CD4-positive, alpha-beta T cell (primary cell): Measurements from ENCODE around the gene CHIA. TPM values are rescaled to one million over a fixed set of nuclear protein-coding genes. Genes with fewer than 3 reads are reported as not detected.

Source experiments
- ATAC-seq: fragments of 200-7000 bp; cut with Tn5 transposase; one replicate; pipeline ENCODE4 v1.10.0; 2022; ENCODE audit warnings: mild to moderate bottlenecking; ENCODE audit not compliant: poor library complexity
- CTCF ChIA-PET: fragments of 350-600 bp; sonication (Branson Sonifier 250); formaldehyde crosslinking; loops from one replicate; lab custom pipeline; 2021; ENCODE audit warnings: antibody characterized with exemption, inconsistent platforms; lab: Charles Lee
- POLR2A ChIA-PET: fragments of 350-600 bp; sonication (Branson Sonifier 250); formaldehyde crosslinking; loops from one replicate; lab custom pipeline; 2021; ENCODE audit warnings: antibody characterized with exemption, inconsistent platforms; lab: Charles Lee
- DNase-seq, 14 experiments: peaks; one replicate each; pipeline ENCODE4 v3.0.0-alpha.2; 2013 to 2020; ENCODE audit warnings: mixed read lengths in 2 of 14
- H3K27ac ChIP-seq, 2 donors: one replicate each; pipeline versions ENCODE4 v1.5.1 to v1.7.0; 2013; ENCODE audit warnings: low read length in 2 of 2, low read depth in 1 of 2, mild to moderate bottlenecking in 1 of 2
- H3K27me3 ChIP-seq, 2 experiments: 1 replicate in 1 of 2; 2 replicates in 1 of 2; pipeline versions ENCODE4 v1.6.1 to v1.7.0; 2013; ENCODE audit warnings: low read length in 2 of 2, control low read depth in 1 of 2, mild to moderate bottlenecking in 1 of 2, moderate library complexity in 1 of 2; ENCODE audit not compliant: insufficient read depth in 2 of 2, control insufficient read depth in 1 of 2
- H3K36me3 ChIP-seq: one replicate; pipeline ENCODE4 v1.6.1; 2013; ENCODE audit warnings: low read length, control low read depth; ENCODE audit not compliant: insufficient read depth
- H3K4me1 ChIP-seq: one replicate; pipeline ENCODE4 v1.6.1; 2013; ENCODE audit warnings: low read length, control low read depth; ENCODE audit not compliant: insufficient read depth
- H3K4me3 ChIP-seq: one replicate; pipeline ENCODE4 v1.5.1; 2013; ENCODE audit warnings: mild to moderate bottlenecking, low read length, moderate library complexity
- H3K9me3 ChIP-seq, 2 experiments: 1 replicate in 1 of 2; 2 replicates in 1 of 2; pipeline versions ENCODE4 v1.6.1 to v1.7.0; 2013; ENCODE audit warnings: low read length in 2 of 2, mild to moderate bottlenecking in 2 of 2, control low read depth in 1 of 2, moderate library complexity in 1 of 2; ENCODE audit not compliant: control insufficient read depth in 1 of 2, insufficient read depth in 1 of 2
- H3K27ac Mint-ChIP-seq: one replicate; pipeline ENCODE4 v1.8.0; 2020; ENCODE audit warnings: mixed read lengths
- H3K27me3 Mint-ChIP-seq: one replicate; pipeline ENCODE4 v1.8.0; 2021; ENCODE audit warnings: mixed read lengths
- H3K36me3 Mint-ChIP-seq: one replicate; pipeline ENCODE4 v1.8.0; 2021; ENCODE audit warnings: low read depth, mixed read lengths
- H3K4me1 Mint-ChIP-seq: one replicate; pipeline ENCODE4 v1.8.0; 2021; ENCODE audit warnings: low read depth, mixed read lengths
- H3K4me3 Mint-ChIP-seq: one replicate; pipeline ENCODE4 v1.8.0; 2020; ENCODE audit warnings: mild to moderate bottlenecking, mixed read lengths
- H3K9me3 Mint-ChIP-seq: one replicate; pipeline ENCODE4 v1.8.0; 2020; ENCODE audit warnings: mixed read lengths
- CTCF ChIP-seq: fragments of 200-600 bp; IDR thresholded peaks from one replicate; pipeline ENCODE4 v1.8.0; 2022; ENCODE audit warnings: antibody characterized with exemption, mild to moderate bottlenecking
- intact Hi-C, 2 experiments: fragments of 100-400 bp; cut with DNase I in 1 of 2; cut with micrococcal nuclease in 1 of 2; formaldehyde crosslinking; loops; one replicate each; pipeline versions ENCODE4 v1.15.1 to v1.9.0; 2023 to 2025; cut with DNase I, micrococcal nuclease
- total RNA-seq, 174 experiments: library from RNA in 2 of 174; stranded (reverse) in 2 of 174; gene quantifications; one replicate each; pipeline ENCODE4 v1.2.3 and lab custom pipeline; 2021 to 2026

CHIA gene
- total RNA-seq, 2 experiments from 2014 or later = not detected

GRCh38 chr1:111247125-111247838 lies 43.4 kb upstream of the CHIA start:
- ChIA-PET POLR2A (no interaction called here), CTCF (no interaction called here)
- H3K9me3 ChIP-seq = no peaks in the 10 kb centered on the region
- peaks cover 11% of the 10 kb centered on the region for H3K36me3 ChIP-seq
- no peak overlapping the region for H3K27ac ChIP-seq
- no peak for TF ChIP-seq CTCF
- H3K4me1 ChIP-seq = peaks cover 9% of the 10 kb centered on the region
- H3K9me3 Mint-ChIP-seq = no peaks in the 10 kb centered on the region
- no peak overlapping the region for H3K4me3 Mint-ChIP-seq
- H3K4me3 ChIP-seq = no peak overlapping the region
- no peaks in the 10 kb centered on the region for H3K27me3 ChIP-seq
- H3K36me3 Mint-ChIP-seq = peaks cover 19% of the 10 kb centered on the region
- DNase-seq (no peak), ATAC-seq (no peak)
- H3K4me1 Mint-ChIP-seq = peaks cover 19% of the 10 kb centered on the region
- intact Hi-C loops = no loop called here
- no peaks in the 10 kb centered on the region for H3K27me3 Mint-ChIP-seq
- H3K27ac Mint-ChIP-seq = no peak overlapping the region

GRCh38 chr1:111249960-111250359 lies 40.7 kb upstream of the CHIA start:
- no peak for ATAC-seq
- H3K27ac ChIP-seq = no peak overlapping the region
- H3K36me3 Mint-ChIP-seq = no peaks in the 10 kb centered on the region
- H3K36me3 ChIP-seq = no peaks in the 10 kb centered on the region
- no peaks in the 10 kb centered on the region for H3K27me3 Mint-ChIP-seq
- peaks cover 10% of the 10 kb centered on the region for H3K4me1 ChIP-seq
- TF ChIP-seq CTCF = no peak
- ChIA-PET CTCF (interaction anchor here (1.1 kb wide), 2 partner anchors 24 to 90 kb away, joined by 3 to 4 read pairs; no protein-coding TSS in a partner anchor), POLR2A (interaction anchor here (2.3 kb wide), 1 partner anchor 24 kb away, joined by 14 read pairs; no protein-coding TSS in a partner anchor)
- intact Hi-C loops = no loop called here
- peaks cover 37% of the 10 kb centered on the region for H3K4me1 Mint-ChIP-seq
- H3K9me3 ChIP-seq = no peaks in the 10 kb centered on the region
- no peaks in the 10 kb centered on the region for H3K9me3 Mint-ChIP-seq
- no peak overlapping the region for H3K4me3 ChIP-seq
- no peak overlapping the region for H3K4me3 Mint-ChIP-seq
- H3K27me3 ChIP-seq = no peaks in the 10 kb centered on the region
- DNase-seq = no peak
- H3K27ac Mint-ChIP-seq = no peak overlapping the region

GRCh38 chr1:111251570-111251969 lies 39.1 kb upstream of the CHIA start:
- Histone ChIP-seq H3K4me1 (peaks cover 10% of the 10 kb centered on the region), H3K4me3 (no peak overlapping the region), H3K36me3 (no peaks in the 10 kb centered on the region), H3K9me3 (no peaks in the 10 kb centered on the region), H3K27me3 (no peaks in the 10 kb centered on the region), H3K27ac (no peak overlapping the region)
- ChIA-PET CTCF (no interaction called here), POLR2A (interaction anchor here (0.7 to 2.3 kb wide), 4 partner anchors 8 to 518 kb away, joined by 3 to 14 read pairs (median 4); no protein-coding TSS in a partner anchor)
- DNase-seq (peak in 7 of 14 experiments; percentile 12 to 45 (median 33)), ATAC-seq (peak; percentile 93)
- H3K27me3 Mint-ChIP-seq = no peaks in the 10 kb centered on the region
- H3K9me3 Mint-ChIP-seq = no peaks in the 10 kb centered on the region
- H3K27ac Mint-ChIP-seq = peak overlapping the region; percentile 76
- no peaks in the 10 kb centered on the region for H3K36me3 Mint-ChIP-seq
- H3K4me3 Mint-ChIP-seq = no peak overlapping the region
- H3K4me1 Mint-ChIP-seq = peaks cover 42% of the 10 kb centered on the region
- TF ChIP-seq CTCF = no peak
- intact Hi-C loops = no loop called here
